Transverse colon (tissue), 4 donors: ENCODE results near the gene OR2K2. TPM values are rescaled to one million over a fixed set of nuclear protein-coding genes. Genes with fewer than 3 reads are reported as not detected.
A peak's percentile ranks its signal among the peaks of the same experiment; 100 is the strongest.
"Not testable (repeated sequence)": the region's sequence is repeated elsewhere in the genome, so short reads cannot be mapped to it uniquely, and the experiment has no call there.

ENCODE experiments used
- DNase-seq: peaks from one replicate; pipeline ENCODE4 v3.0.0-alpha.2; 2019
- H3K27ac ChIP-seq, 4 donors: fragments of 200-600 bp; sonication (generic); 2 replicates each; pipeline ENCODE4 v1.5.1; 2016 to 2018; ENCODE audit warnings: inconsistent platforms in 4 of 4
- H3K27me3 ChIP-seq: fragments of 200-600 bp; sonication (generic); 2 replicates; pipeline ENCODE4 v1.5.1; 2017; ENCODE audit warnings: inconsistent platforms
- H3K36me3 ChIP-seq, 4 donors: fragments of 200-600 bp; sonication (generic); 2 replicates each; pipeline ENCODE4 v1.5.1; 2017 to 2019; ENCODE audit warnings: inconsistent platforms in 4 of 4
- H3K4me1 ChIP-seq, 4 donors: fragments of 200-600 bp; sonication (generic); 2 replicates each; pipeline ENCODE4 v1.5.1; 2017 to 2020; ENCODE audit warnings: inconsistent platforms in 4 of 4
- H3K4me3 ChIP-seq, 4 donors: fragments of 200-600 bp; sonication (generic); 1 replicate in 1 of 4; 2 replicates in 3 of 4; pipeline versions ENCODE4 v1.5.1 to v1.6.1; 2017 to 2019; ENCODE audit warnings: inconsistent platforms in 4 of 4
- H3K9me3 ChIP-seq, 2 donors: fragments of 200-600 bp; sonication (generic); 2 replicates each; pipeline ENCODE4 v1.5.1; 2017 to 2019; ENCODE audit warnings: inconsistent platforms in 2 of 2
- CTCF ChIP-seq, 5 experiments: fragments of 200-600 bp in 3 of 5; fragments of 450-650 bp in 2 of 5; sonication (generic) in 3 of 5; IDR thresholded peaks; 1 replicate in 2 of 5; 2 replicates in 3 of 5; pipeline ENCODE4 v1.5.1; 2016 to 2017; ENCODE audit warnings: antibody characterized with exemption in 5 of 5, inconsistent platforms in 3 of 5, mild to moderate bottlenecking in 2 of 5, moderate library complexity in 1 of 5
- EP300 ChIP-seq: sonication (generic); formaldehyde crosslinking; IDR thresholded peaks from one replicate; pipeline ENCODE4 v1.6.1; 2017; ENCODE audit warnings: antibody characterized with exemption, low read depth
- POLR2A ChIP-seq: fragments of 450-650 bp; IDR thresholded peaks from one replicate; pipeline ENCODE4 v1.6.1; 2016; ENCODE audit warnings: antibody characterized with exemption, mild to moderate bottlenecking, moderate library complexity
- POLR2AphosphoS5 ChIP-seq, 3 donors: sonication (generic); formaldehyde crosslinking; IDR thresholded peaks; one replicate each; pipeline ENCODE4 v1.6.1; 2016; ENCODE audit warnings: antibody characterized with exemption in 3 of 3
- WGBS, 2 donors: methylation state at CpG; one replicate each; pipeline ENCODE4 v1.1.5; 2018; ENCODE audit warnings: low coverage in 1 of 2; 5-methylcytosine and 5-hydroxymethylcytosine counted together
- in situ Hi-C, 4 donors: fragments of 200-750 bp; cut with MboI; loops; one replicate each; pipeline versions ENCODE4 v1.15.0 to v1.15.1; 2017; ENCODE audit warnings: low sequenced_read_pairs in 3 of 4, low pct_ligation_motif_present in 1 of 4, low pct_unique_long_range_greater_than_20kb in 1 of 4
- intact Hi-C: fragments of 100-400 bp; cut with DNase I; formaldehyde crosslinking; loops from one replicate; pipeline ENCODE4 v1.15.1; 2023; ENCODE audit warnings: low total_unique reads
- total RNA-seq, 4 donors: library from RNA; depleted of rRNA; stranded (reverse); fragments of >200 nt; gene quantifications; one replicate each; pipeline ENCODE4 v1.1.0, GENCODE V29; 2016

The OR2K2 gene
- total RNA-seq, 4 donors from 2014 or later: not detected

- no peaks in the 10 kb centered on the region for H3K27me3 ChIP-seq
- no peak overlapping the region for H3K4me3 ChIP-seq
- WGBS, 2 donors: 56 to 64% methylated on average over 1 of the region's 1 CpG
- peaks cover 0 to 16% (median 0%) of the 10 kb centered on the region in 4 donors for H3K4me1 ChIP-seq
- no peaks in the 10 kb centered on the region for H3K9me3 ChIP-seq
- DNase-seq: no peak
- intact Hi-C loops: loop anchor here (10.0 kb wide), 1 partner anchor 666 kb away; no protein-coding TSS in a partner anchor
- in situ Hi-C loops: loop anchor here in 2 of 4 donors (5.0 to 25.0 kb wide), 2 partner anchors 664 kb away; no protein-coding TSS in a partner anchor
- H3K27ac ChIP-seq: no peak overlapping the region
- TF ChIP-seq POLR2AphosphoS5 (IDR thresholded peaks at IDR 0.05) (peak in 2 of 3 donors; percentile 28 to 67), EP300 (no peak), POLR2A (no peak)
- no peaks in the 10 kb centered on the region for H3K36me3 ChIP-seq
Observed at GRCh38 chr9:111301195-111301594, 28.8 kb downstream of the OR2K2 start.

- H3K36me3 ChIP-seq: no peaks in the 10 kb centered on the region
- 87 to 91% methylated on average over 4 of the region's 4 CpGs for WGBS, 2 donors
- H3K4me1 ChIP-seq: peaks cover 0 to 16% (median 0%) of the 10 kb centered on the region in 4 donors
- TF ChIP-seq POLR2AphosphoS5 (IDR thresholded peaks at IDR 0.05): no peak
- no peak for TF ChIP-seq EP300
- TF ChIP-seq CTCF (IDR thresholded peaks at IDR 0.05): no peak
- TF ChIP-seq POLR2A: no peak
- peak overlapping the region in 3 of 4 donors; percentile 34 to 48 (median 37) for H3K27ac ChIP-seq
- H3K9me3 ChIP-seq: no peaks in the 10 kb centered on the region
- in situ Hi-C loops: loop anchor here in 2 of 4 donors (5.0 to 25.0 kb wide), 2 partner anchors 663 kb away; no protein-coding TSS in a partner anchor
- DNase-seq: no peak
- intact Hi-C loops: loop anchor here (10.0 kb wide), 1 partner anchor 665 kb away; no protein-coding TSS in a partner anchor
- no peaks in the 10 kb centered on the region for H3K27me3 ChIP-seq
- no peak overlapping the region for H3K4me3 ChIP-seq
Observed at GRCh38 chr9:111300140-111300735, 29.8 kb downstream of the OR2K2 start.

- H3K27me3 ChIP-seq, H3K36me3 ChIP-seq, DNase-seq, intact Hi-C loops, H3K4me3 ChIP-seq, H3K9me3 ChIP-seq: not testable (repeated sequence)
- peak overlapping the region in 2 of 4 donors; percentile 34 to 48 for H3K27ac ChIP-seq
- TF ChIP-seq CTCF (IDR thresholded peaks at IDR 0.05): peak in 1 of 5 experiments; percentile 28
- in situ Hi-C loops: loop anchor here in 3 of 4 donors (5.0 to 25.0 kb wide), 3 partner anchors 262 to 662 kb away; partner anchors contain the start of gene LPAR1 (in 1 of the 3)
- peaks cover 0 to 16% (median 0%) of the 10 kb centered on the region in 4 donors for H3K4me1 ChIP-seq
- 49 to 50% methylated on average over 4 of the region's 4 CpGs for WGBS, 2 donors
Observed at GRCh38 chr9:111299599-111299966, 30.4 kb downstream of the OR2K2 start.

GRCh38 chr9:111298731-111299598, 31.1 kb downstream of the OR2K2 start:
- Histone ChIP-seq H3K27me3 (no peaks in the 10 kb centered on the region), H3K27ac (peak overlapping the region; percentile 1 to 62 (median 41)), H3K36me3 (no peaks in the 10 kb centered on the region), H3K4me1 (peaks cover 0 to 16% (median 0%) of the 10 kb centered on the region in 4 donors), H3K9me3 (no peaks in the 10 kb centered on the region), H3K4me3 (no peak overlapping the region)
- in situ Hi-C loops (loop anchor here in 3 of 4 donors (5.0 to 25.0 kb wide), 3 partner anchors 262 to 662 kb away; partner anchors contain the start of gene LPAR1 (in 1 of the 3)), intact Hi-C loops (no loop called here)
- peak; percentile 11 for DNase-seq
- peak; percentile 76 to 91 (median 82) for TF ChIP-seq CTCF (IDR thresholded peaks at IDR 0.05)
- TF ChIP-seq POLR2A: no peak
- TF ChIP-seq POLR2AphosphoS5 (IDR thresholded peaks at IDR 0.05): peak in 1 of 3 donors; percentile 20
- no peak for TF ChIP-seq EP300
- 18 to 20% methylated on average over 4 to 6 of the region's 6 CpGs for WGBS, 2 donors
